Measurements from ENCODE around the gene TRIM47. TPM values are rescaled to one million over a fixed set of nuclear protein-coding genes. Genes with fewer than 3 reads are reported as not detected.

Gene TRIM47
- total RNA-seq, 4 donors from 2014 or later, result 6.8 to 70.1 (median 19.0) TPM

DNA sequence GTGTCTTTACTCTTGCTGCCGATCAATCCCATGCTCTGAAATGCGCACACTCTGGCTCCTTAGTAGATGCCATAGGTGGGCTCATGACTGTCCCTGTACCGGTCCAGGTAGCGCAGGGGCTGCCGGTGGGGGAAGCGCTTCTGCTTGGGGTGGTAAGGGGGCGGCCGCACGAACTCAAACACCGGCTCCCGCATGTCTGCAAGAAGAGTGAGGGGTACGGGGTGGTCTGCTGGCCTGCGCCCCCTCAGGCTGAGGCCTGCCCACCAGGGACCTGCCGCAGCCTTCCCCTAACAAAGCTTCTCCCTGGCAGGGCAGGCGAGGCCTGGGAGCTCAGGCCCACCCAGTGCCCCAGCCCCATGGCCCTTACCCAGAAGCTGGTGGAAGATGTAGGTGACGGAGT, 20.4 kb upstream of the TRIM47 start:
- no peak for TF ChIP-seq POLR2A (IDR thresholded peaks at IDR 0.05)
- TF ChIP-seq, protein P1, sequence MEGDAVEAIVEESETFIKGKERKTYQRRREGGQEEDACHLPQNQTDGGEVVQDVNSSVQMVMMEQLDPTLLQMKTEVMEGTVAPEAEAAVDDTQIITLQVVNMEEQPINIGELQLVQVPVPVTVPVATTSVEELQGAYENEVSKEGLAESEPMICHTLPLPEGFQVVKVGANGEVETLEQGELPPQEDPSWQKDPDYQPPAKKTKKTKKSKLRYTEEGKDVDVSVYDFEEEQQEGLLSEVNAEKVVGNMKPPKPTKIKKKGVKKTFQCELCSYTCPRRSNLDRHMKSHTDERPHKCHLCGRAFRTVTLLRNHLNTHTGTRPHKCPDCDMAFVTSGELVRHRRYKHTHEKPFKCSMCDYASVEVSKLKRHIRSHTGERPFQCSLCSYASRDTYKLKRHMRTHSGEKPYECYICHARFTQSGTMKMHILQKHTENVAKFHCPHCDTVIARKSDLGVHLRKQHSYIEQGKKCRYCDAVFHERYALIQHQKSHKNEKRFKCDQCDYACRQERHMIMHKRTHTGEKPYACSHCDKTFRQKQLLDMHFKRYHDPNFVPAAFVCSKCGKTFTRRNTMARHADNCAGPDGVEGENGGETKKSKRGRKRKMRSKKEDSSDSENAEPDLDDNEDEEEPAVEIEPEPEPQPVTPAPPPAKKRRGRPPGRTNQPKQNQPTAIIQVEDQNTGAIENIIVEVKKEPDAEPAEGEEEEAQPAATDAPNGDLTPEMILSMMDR (IDR thresholded peaks at IDR 0.05), result no peak
- H3K27ac ChIP-seq, result no peak overlapping the region
- no peak for DNase-seq
- no peaks in the 10 kb centered on the region for H3K36me3 ChIP-seq
- H3K9me3 ChIP-seq, result no peaks in the 10 kb centered on the region
- H3K27me3 ChIP-seq, result no peaks in the 10 kb centered on the region
- peaks cover 0 to 15% of the 10 kb centered on the region in 2 donors for H3K4me1 ChIP-seq
- no peak overlapping the region for H3K4me3 ChIP-seq
- intact Hi-C loops (cut with DNase I; ENCODE audit: low total_unique reads), result loop anchor here (10.0 kb wide), 1 partner anchor 54 kb away; the partner anchor contains the start of gene UNC13D

DNA sequence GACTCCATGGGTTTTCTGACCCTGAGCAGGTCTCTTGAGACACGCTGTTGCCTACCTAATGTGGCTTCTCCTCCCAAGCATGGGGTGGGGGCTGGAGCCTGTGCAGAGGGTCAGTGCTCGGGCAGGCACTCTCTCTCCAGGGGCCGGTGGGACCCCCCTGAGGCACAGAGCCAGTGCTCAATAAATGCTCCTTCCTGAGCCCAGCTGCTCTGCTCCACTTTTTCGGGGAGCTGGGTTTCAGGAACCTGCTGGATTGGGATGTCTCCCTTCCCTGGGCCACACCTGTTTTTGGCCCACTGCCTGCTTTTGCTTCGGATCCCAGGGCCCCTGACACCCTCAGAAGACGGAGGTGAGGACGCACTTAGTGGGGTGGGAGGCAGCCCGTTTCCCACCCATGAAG, 19.7 kb upstream of the TRIM47 start:
- peaks cover 0 to 13% of the 10 kb centered on the region in 2 donors for H3K4me1 ChIP-seq
- no peak overlapping the region for H3K4me3 ChIP-seq
- no peaks in the 10 kb centered on the region for H3K27me3 ChIP-seq
- no peaks in the 10 kb centered on the region for H3K9me3 ChIP-seq
- no peak for DNase-seq
- peak overlapping the region in 1 of 2 donors; percentile 92 for H3K27ac ChIP-seq
- TF ChIP-seq, protein P1 (IDR thresholded peaks at IDR 0.05), result no peak
- no peak for TF ChIP-seq POLR2A (IDR thresholded peaks at IDR 0.05)
- intact Hi-C loops (cut with DNase I; ENCODE audit: low total_unique reads), result loop anchor here (10.0 kb wide), 1 partner anchor 53 kb away; the partner anchor contains the start of gene UNC13D
- no peaks in the 10 kb centered on the region for H3K36me3 ChIP-seq

DNA sequence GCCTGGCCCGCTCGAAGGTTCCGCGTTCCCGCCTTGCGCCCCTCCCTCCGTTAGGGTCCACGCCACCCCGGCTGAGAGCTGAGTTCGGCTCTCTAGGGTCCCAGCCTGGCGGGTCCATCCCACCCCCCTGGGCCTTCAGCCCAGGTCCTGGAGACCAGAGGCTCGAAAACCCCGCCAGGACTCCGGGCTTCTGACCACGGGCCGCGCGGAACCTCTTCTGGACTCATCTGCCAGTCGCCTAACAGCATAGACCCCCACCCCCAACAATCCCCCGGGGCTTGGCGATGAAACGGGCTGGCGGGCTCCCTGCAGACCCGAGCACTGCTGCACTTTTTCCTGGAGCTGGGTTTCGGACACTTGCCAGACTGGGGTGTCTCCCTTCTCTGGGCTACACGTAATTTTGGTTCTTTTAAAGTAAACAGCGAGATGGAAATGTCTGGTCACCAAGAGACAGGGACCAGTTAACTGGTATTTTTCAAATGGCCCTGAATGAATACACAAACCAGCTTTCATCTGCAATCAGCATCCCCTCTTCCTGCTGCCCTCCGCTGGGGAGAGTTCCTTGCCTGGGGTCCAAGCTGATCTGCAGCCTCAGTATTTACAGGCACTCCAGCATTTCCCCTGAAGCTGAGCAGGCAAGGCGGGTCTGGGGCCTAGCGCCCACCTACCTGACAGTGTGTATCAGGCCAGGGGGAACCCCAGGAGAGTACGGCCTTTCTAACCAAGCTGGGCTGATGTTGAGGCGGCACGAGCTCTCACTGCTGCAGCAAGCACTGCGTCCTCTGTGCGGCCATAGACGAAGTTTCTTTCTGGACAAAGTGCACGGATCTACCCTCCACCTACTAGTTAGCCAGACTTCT, 19.0 kb upstream of the TRIM47 start:
- H3K27me3 ChIP-seq, result no peaks in the 10 kb centered on the region
- H3K27ac ChIP-seq, result peak overlapping the region; percentile 92 to 93
- peak overlapping the region; percentile 70 to 89 for H3K4me3 ChIP-seq
- DNase-seq, result peak; percentile 52 to 56
- TF ChIP-seq POLR2A (IDR thresholded peaks at IDR 0.05), result no peak
- TF ChIP-seq, protein P1 (IDR thresholded peaks at IDR 0.05), result no peak
- H3K36me3 ChIP-seq, result no peaks in the 10 kb centered on the region
- peaks cover 0 to 13% of the 10 kb centered on the region in 2 donors for H3K4me1 ChIP-seq
- intact Hi-C loops (cut with DNase I; ENCODE audit: low total_unique reads), result loop anchor here (10.0 kb wide), 1 partner anchor 53 kb away; the partner anchor contains the start of gene UNC13D
- H3K9me3 ChIP-seq, result no peaks in the 10 kb centered on the region

DNA sequence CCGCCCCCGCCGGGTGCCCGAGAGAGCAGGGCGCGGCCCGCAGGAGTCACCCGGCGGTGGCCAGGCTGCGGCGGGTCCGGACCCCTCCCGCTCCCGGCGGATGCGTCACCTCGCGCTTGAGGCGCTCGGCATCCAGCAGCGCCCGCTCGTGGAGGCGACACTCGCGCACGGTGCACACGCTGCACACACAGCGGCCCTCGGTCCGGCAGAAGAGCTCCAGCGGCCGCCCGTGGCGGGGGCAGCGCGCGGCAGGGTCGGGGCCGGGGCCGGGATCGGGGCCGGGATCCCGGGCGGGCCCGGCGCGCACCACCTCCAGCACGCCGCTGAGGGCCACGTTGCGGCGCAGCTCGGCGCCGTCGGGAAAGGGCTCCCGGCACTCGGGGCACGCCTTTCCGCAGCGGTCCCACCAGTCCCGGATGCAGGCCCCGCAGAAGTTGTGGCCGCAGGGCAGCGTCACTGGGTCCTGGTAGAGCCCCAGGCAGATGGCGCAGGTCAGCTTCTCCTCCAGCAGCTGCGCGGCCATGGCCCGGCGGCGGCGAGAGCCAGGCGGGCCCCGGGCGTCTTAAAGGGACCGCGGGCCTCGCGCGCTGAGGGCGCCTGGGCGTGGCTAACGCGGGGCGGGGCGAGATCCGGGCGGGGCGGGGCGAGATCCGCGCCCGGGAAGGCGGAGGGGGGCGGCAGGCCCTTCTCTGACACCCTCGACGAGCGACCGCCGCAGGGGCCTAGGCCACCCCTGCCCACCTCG, 18.2 kb upstream of the TRIM47 start, which contains the start of gene TRIM65:
TRIM65 (minus strand) TSS at position 537 of the 745 bp plus-strand sequence; CDS start at position 523, 14 bp downstream.
- Histone ChIP-seq H3K27ac (peak within 1 kb of the TSS; percentile 92 to 93), H3K27me3 (no peaks in the 10 kb centered on the region), H3K4me3 (peak within 1 kb of the TSS; percentile 70 to 89), H3K4me1 (peaks cover 0 to 13% of the 10 kb centered on the region in 2 donors), H3K9me3 (no peaks in the 10 kb centered on the region), H3K36me3 (no peaks in the 10 kb centered on the region)
- TF ChIP-seq, protein P1 (IDR thresholded peaks at IDR 0.05), result peak; percentile 35 to 79 (median 64)
- TF ChIP-seq POLR2A (IDR thresholded peaks at IDR 0.05), result peak; percentile 61 to 89
- intact Hi-C loops (cut with DNase I; ENCODE audit: low total_unique reads), result loop anchor here (10.0 kb wide), 1 partner anchor 52 kb away; the partner anchor contains the start of gene UNC13D
- DNase-seq, result peak; percentile 84 to 88

Measured in uterus (tissue), 4 donors.